ENCODE data around the gene BANP.
"Not testable (repeated sequence)": the region's sequence is repeated elsewhere in the genome, so short reads cannot be mapped to it uniquely, and the experiment has no call there.

The BANP gene

DNA sequence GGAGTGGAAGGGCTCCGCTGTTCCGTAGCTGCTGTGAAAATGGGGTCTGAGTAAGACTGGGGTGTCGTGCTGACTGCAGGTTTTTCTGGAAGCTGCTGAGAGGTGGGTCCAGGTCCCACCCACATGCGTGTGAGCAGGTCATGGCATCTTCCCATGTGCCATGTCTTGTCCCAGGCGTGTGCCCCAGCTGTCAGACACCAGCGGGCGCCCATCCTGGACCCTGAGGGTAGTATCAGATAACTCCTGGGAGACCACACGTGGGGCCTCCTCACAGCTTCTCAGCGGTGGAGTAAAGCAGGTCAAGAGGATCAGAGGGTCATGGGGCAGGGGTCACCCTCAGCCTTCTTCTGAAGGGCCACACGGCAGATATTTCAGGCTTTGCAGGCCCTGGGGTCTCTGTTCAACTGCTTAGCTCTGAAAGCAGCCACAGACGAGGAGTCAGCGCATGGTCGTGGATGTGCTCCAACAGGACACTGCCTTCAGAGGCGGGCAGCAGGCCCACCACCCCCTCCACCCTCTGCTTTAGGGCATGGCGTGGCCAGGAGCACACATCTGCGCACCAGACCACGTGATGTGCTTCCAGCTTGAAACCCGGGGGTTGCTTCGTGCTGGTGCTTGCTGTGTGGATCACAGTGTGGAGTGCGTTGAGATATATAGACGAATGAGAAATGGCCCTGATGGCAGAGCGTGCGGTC lies 68.7 kb downstream of the BANP start:
- DNase-seq (ENCODE audit: low spot score) = no peak
- in situ Hi-C loops (cut with MboI; ENCODE audit: low pct_unique_long_range_greater_than_20kb, low sequenced_read_pairs, unreplicated experiment) = no loop called here
- TF ChIP-seq, protein P1, sequence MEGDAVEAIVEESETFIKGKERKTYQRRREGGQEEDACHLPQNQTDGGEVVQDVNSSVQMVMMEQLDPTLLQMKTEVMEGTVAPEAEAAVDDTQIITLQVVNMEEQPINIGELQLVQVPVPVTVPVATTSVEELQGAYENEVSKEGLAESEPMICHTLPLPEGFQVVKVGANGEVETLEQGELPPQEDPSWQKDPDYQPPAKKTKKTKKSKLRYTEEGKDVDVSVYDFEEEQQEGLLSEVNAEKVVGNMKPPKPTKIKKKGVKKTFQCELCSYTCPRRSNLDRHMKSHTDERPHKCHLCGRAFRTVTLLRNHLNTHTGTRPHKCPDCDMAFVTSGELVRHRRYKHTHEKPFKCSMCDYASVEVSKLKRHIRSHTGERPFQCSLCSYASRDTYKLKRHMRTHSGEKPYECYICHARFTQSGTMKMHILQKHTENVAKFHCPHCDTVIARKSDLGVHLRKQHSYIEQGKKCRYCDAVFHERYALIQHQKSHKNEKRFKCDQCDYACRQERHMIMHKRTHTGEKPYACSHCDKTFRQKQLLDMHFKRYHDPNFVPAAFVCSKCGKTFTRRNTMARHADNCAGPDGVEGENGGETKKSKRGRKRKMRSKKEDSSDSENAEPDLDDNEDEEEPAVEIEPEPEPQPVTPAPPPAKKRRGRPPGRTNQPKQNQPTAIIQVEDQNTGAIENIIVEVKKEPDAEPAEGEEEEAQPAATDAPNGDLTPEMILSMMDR (IDR thresholded peaks at IDR 0.05; ENCODE audit: extremely low read depth, insufficient read depth, missing control alignments) = no peak

DNA sequence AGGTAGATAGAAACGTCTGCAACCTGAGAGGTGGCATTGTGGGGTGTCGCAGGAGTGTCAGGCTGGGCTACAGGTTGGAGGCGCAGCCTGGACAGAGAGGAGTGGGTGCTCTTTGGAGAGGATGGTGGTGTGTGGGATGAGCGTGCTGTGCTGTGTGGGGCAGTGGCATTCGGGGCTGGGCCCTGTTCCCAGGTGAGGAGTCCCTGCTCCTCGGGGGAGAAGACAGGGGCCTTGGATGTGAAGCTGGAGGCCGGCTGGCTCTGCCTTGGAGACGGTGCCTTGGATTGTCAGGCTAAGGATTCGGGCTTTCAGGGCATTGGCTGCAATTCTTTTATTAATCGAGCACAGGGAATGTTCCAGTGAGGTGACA lies 69.3 kb downstream of the BANP start:
- DNase-seq (ENCODE audit: low spot score) = no peak
- in situ Hi-C loops (cut with MboI; ENCODE audit: low pct_unique_long_range_greater_than_20kb, low sequenced_read_pairs, unreplicated experiment) = no loop called here
- TF ChIP-seq, protein P1 (IDR thresholded peaks at IDR 0.05; ENCODE audit: extremely low read depth, insufficient read depth, missing control alignments) = no peak

DNA sequence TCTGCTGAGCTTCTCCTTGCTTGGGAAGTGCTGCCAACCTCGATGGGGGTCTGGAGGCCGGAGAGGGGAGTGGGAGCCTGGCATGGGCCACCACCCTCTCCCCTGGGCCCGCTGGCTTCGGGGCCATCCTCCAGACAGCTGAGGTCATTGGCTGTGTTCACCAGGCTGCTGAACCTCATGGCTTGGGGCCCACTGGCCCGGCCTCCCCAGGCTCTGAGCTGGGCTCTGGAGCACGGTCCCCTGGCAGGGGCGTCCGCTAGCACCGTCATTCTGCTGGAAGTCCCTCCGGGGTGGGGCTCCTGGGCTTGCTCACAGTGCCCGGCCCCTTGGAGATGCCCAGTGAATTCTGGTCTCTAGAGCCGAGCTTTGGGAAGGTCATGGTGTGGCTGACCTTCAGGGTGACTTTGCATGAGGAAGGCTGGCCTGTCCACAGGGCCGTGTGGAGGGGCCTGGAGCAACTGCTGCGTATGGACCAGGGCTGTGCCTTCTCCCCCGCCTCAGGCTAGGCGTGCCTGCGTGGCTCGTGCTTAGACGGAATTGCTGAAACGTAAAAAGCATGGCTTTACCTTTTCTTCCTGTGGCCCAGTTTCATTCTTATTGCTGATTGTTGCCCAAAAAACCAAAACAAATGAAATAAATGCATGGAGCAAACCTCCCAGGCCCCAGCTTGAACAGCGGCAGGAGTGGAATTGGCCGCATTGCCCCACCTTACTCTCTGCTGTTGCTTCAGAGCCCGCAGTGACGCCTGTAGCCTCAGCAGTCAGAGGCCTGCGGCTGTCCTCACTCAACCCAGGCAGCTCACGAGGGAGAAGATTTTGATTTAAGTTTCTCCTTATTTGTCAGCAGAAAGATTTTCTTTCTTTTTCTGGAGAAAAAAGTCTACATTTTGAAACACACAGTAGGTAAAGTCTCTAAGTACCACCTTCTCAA lies 70.1 kb downstream of the BANP start:
- DNase-seq (ENCODE audit: low spot score); in situ Hi-C loops (cut with MboI; ENCODE audit: low pct_unique_long_range_greater_than_20kb, low sequenced_read_pairs, unreplicated experiment): not testable (repeated sequence)

DNA sequence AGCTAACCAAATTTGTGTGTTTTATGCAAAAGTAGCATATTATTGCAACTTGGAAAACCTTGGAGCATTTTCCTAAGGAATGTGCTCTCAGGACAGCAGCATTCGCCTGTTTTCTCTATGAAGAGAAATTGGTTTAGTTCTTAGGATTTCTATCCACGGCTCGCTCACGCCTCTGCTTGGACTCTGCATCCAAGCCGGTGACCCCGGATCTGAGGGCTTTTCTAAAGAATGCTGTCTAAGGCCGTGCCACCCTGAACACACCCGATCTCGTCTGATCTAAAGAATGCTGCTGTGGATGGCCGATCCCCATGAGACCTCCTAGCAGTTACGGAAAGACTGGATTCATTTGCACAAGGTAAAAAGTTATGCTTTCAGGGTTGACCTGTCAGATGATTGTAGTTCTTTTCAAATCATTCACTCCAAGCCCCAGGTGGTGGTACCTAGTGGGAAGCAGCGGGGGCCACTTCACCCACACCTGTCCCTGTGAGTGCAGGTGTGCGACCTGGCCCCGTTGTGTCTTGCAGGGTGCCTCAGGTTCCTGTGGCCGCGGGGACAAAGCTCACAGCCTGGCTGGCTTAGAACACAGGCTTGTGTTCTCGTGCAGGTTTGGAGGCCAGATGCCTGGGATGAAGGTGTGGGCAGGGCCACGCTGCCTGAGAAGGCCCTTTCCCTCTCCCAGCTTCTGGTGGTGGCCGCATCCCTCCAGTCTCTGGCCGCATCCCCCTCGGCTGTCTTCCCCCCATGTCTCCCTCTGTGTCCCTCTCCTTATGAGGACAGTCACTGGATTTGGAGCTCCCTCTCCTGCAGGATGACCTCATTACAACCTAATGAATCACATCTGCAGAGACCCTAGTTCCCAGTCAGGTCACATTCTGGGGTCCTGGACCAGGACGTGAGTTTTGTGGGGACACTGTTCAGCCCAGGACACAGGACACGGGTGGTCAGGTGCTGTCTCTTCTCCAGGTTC lies 71.1 kb downstream of the BANP start:
- in situ Hi-C loops (cut with MboI; ENCODE audit: low pct_unique_long_range_greater_than_20kb, low sequenced_read_pairs, unreplicated experiment) = no loop called here
- TF ChIP-seq, protein P1 (IDR thresholded peaks at IDR 0.05; ENCODE audit: extremely low read depth, insufficient read depth, missing control alignments) = no peak
- no peak for DNase-seq (ENCODE audit: low spot score)

DNA sequence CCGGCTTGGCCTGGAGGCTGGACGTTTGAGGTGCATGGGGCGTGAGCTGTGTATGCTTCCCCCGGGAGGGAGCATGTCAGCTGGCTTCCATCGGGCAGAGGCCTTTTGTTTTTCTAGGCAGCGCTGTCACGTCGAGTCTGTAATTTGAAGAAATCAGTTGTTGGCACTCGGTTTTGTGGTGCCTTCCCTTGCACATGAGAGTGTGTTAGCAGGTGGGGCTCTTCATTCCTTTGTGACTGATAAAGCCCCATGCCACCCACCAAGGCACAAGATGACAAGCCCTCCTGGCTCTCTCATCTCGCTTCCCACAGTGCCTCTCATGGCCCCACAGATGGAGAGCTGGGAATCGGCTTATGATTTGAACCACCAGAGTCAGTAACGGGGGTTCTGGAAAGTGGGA lies 72.1 kb downstream of the BANP start:
- TF ChIP-seq, protein P1 (IDR thresholded peaks at IDR 0.05; ENCODE audit: extremely low read depth, insufficient read depth, missing control alignments) = no peak
- in situ Hi-C loops (cut with MboI; ENCODE audit: low pct_unique_long_range_greater_than_20kb, low sequenced_read_pairs, unreplicated experiment) = no loop called here
- no peak for DNase-seq (ENCODE audit: low spot score)

DNA sequence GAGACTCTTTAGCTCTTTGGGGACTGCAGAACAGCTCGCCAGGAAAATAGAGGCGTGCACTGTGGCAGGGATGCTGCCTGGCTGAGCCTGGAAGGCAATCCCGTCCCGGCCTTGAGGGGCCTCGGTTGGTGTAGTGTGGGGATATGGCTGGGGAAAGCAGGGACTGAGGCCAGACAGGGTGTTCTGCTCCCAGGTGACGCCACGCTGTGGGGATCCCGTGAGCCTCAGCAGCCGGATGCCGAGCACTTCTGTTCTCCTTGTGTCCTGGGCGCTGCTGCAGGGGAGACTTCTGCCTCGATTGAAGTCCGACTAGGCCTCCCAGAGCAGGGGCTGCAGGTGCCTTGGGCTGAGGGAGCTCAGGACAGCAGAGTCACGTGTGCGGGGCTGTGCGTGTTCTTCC lies 72.6 kb downstream of the BANP start:
- no peak for DNase-seq (ENCODE audit: low spot score)
- in situ Hi-C loops (cut with MboI; ENCODE audit: low pct_unique_long_range_greater_than_20kb, low sequenced_read_pairs, unreplicated experiment) = no loop called here
- TF ChIP-seq, protein P1 (IDR thresholded peaks at IDR 0.05; ENCODE audit: extremely low read depth, insufficient read depth, missing control alignments) = no peak

DNA sequence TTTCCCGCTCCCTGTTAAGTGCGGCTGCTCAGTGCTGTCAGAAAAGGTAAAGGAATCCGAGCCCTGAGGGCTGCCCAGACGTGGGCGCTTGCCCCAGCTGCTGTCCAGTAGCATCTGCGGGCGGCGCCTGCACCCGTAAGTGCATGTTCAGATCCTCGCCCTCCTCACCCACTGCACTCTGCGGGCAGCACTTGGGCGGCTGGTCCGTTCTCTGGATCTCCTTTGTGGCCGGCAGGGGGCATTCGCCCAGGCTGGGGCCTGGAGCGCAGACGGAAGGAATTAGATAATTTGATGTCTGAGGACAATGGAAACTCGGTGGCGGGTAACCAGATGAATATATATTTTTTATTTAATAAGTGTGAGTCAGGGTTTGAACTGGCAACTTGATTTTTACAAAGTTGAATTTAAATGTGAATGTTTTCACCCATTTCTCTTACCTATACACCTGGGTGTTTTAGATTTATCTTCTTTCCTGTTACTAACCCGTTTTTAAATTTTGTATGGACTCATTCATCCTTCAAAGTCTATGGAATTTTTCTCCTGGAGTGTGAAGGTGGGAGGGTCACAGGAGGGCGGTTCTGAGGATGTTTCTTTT lies 73.4 kb downstream of the BANP start:
- in situ Hi-C loops (cut with MboI; ENCODE audit: low pct_unique_long_range_greater_than_20kb, low sequenced_read_pairs, unreplicated experiment); DNase-seq (ENCODE audit: low spot score): not testable (repeated sequence)

DNA sequence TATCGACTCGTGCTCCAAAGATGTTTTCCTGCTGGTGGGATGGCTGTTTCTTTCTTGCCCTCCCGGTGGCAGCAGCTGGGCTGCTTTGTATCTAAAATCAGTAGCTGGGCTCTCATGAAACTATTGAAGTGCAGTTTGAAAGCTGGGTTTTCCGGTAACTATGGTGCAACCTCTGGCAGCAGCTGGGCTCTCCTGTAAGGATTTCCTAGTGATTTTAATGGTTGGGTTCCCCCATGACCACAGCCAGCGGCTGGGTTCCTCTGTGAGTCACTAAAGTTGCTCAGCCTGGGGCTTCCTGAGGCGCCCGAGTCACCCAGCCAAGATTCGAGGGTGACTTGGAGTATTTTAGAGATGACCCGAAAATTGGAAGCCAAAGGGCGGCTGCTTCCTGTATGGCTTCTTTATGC lies 73.9 kb downstream of the BANP start:
- DNase-seq (ENCODE audit: low spot score); in situ Hi-C loops (cut with MboI; ENCODE audit: low pct_unique_long_range_greater_than_20kb, low sequenced_read_pairs, unreplicated experiment): not testable (repeated sequence)

DNA sequence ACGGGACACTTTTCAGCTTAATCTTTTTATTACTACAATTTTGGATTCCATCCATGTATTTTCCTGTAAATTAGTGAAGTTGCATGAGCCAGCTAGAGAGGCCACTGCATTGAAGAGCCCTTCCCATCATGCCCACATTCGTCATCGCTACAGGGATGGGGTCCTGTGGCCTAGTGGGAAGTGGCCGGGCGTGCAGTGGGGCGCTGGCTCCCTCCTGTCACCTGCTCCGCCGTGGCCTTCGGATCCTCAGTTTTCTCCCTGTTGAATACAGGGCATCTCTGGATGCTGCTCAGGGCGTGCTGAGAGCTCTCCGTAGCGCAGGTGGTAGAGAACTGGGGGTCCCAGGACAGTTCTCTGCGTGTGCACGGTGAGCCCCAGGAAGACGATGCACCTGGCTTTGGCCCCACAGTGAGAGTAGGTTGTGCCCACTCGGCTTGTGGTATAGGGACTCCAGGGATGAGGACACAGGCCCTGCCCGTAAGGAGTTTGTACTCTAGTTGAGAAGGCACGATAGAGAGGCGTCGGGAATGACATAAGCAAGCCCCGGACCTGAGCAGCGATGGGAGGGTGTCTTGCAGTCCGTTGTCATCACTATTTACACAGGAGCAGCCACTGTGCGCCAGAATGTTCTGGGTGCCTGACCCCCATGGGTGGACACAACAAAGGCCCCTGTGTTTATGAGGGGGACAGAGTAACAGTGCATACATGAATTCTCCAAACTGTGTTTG lies 74.8 kb downstream of the BANP start:
- in situ Hi-C loops (cut with MboI; ENCODE audit: low pct_unique_long_range_greater_than_20kb, low sequenced_read_pairs, unreplicated experiment); DNase-seq (ENCODE audit: low spot score): not testable (repeated sequence)

Data from GM13977 (cell line).